NCI-H2227 (cell line): Measurements from ENCODE around the gene GNGT1.

Experiments
- DNase-seq: peaks from one replicate; lab custom pipeline; 2025; ENCODE audit not compliant: unreplicated experiment; lab: John Stamatoyannopoulos, UW

Gene GNGT1

DNA sequence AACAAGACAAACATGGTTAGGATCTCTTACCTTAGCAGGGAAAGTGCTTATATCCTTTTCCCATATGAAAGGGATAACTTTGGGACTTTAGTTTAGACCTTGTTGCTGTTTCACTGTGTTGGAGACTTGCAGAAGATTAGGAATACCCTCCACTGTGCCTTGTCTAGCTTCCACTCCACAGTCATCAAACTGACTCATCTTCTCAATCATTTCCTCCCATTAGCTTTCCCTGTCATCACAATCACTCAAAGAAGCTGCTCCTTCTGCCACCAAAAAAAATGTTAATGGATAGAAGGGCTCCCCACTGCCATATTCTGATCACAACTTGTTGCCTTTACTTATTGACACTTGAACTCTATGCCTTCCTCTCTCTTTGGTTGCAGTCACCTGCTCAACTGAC lies 31.9 kb downstream of the GNGT1 start:
- no peak for DNase-seq

DNA sequence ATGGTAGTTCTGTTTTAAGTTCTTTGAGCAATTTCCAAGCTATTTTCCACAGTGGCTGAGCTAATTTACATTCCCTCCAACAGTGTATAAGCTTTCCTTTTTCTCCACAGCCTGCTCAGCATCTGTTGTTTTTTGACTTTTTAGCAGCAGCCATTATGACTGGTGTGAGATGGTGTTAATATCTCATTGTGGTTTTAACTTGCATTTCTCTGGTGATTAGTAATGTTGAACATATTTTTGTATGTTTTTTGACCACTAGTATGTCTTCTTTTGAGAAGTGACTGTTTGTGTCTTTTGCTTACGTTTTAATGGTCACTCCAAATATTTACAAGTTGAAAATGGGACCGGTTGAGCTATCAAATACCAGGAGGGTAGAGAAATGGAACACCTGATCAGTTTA lies 35.6 kb downstream of the GNGT1 start:
- no peak for DNase-seq

- no peak for DNase-seq
These were observed 37.6 kb downstream of the GNGT1 start for GRCh38 chr7:93943816-93944540.

GRCh38 chr7:93944673-93945072 lies 38.3 kb downstream of the GNGT1 start:
- DNase-seq, result no peak

DNA sequence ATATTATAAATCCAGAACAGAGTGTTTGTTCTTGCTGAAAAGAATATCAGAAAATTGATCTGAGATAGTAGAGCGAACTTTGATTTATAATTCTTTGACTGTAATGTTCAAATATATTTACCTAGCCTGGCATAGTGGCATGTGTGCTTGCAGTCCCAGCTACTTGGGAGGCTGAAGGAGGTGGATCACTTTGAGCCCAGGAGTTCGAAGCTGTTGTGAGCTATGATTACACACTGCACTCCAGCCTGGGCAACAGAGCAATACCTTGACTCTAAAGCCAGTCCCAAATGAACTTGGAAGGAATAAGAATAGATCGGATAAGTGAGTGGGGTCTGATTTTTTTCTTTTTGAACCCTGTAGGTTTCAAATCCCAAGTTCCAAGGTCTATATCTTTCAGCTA lies 38.7 kb downstream of the GNGT1 start:
- DNase-seq, result no peak

DNA sequence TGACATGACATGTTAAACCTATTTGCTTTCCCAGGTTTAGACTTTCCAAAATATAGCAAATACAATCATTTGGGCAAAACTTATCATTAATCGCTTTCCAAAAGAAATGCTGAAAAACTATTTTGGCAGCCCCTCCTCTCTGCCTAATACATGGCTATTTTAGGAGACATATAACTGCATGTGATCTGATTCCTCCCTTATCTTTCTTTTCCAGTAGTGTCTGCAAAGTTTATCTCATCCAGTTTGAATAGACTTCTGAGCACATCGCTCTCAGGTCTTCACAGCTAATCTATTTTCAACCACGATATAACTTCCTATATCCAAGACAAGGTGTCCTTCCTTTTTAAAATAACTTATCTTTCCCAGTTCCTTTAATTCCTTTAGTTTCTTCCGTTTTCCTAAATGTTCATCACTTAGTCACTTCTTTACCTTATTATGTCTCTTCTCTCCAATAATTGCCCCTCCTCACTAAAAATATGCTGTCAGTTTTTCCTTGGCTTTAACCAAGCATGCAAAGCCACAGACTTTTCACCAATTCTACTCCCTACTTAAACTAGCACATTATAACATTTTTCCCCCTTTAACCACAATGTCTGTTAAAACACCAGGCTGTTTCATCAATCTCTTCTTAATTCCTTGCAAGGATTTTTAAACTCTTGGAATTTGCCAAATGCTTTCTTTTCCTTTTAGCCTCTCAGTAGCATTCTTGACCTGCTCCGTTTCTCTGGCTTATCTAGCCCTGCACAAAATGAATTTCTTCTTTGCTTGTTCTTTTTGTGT lies 39.6 kb downstream of the GNGT1 start:
- DNase-seq, result no peak

DNA sequence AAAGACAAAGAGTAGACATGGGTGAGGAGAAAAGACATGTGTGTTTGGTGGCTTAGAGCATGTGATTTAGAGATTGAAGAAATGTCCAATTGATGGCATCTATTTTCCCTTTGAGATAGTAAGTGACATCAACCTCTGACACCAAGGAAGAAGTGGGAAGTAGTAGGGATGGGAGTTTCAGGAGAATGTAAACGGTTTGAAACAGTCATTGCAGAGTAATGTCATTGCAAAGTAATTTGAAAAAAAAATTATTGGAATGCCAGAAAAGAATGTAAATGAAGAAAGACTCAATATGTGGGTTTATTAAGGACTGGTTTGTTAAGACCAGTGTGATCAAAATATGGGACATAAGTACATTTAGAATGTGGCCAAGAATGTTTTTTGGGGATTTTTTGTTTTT lies 41.7 kb downstream of the GNGT1 start:
- no peak for DNase-seq

- no peak for DNase-seq
These were observed 42.5 kb downstream of the GNGT1 start for GRCh38 chr7:93948873-93949272.

GRCh38 chr7:93949423-93949822 lies 43.1 kb downstream of the GNGT1 start:
- peak; percentile 46 for DNase-seq

GRCh38 chr7:93955304-93955703 lies 48.9 kb downstream of the GNGT1 start:
- DNase-seq, result no peak

DNA sequence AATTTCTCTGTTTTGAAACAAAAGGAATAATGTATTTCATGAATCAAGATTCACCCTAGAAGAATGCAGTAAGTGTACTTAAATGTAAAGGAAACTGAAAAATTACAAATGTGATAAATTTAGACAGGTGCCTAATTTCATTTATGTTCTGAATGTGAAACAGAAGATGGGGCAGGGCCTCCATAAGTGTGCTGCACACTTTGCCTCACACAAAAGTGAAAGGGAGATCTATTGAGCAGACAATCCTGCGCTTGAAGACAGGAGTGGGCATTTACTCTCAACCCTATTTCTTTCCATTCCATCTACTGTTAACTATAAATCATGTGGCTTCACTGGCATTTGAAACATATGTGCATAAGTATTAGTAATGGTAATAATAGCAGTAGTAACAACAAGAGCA lies 51.4 kb downstream of the GNGT1 start:
- no peak for DNase-seq

DNA sequence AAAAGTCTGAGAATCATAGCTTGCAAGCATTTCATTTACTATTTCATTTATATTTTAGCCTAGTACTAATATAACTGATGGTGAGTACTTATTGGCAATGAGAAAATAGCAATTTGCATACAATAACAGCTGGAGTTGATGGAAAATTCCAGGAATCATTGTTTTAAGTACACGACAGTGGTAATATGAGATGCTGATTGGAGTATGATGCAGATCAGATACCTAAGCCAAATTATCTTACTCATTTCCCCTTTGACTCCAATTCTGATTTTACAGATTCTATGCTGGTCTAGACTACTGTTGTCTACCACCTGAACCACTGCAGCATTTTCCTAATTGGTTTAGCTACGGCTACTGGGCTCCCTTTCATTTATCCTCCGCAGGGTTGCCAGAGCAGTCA lies 51.8 kb downstream of the GNGT1 start:
- no peak for DNase-seq

- no peak for DNase-seq
These were observed 52.3 kb downstream of the GNGT1 start for GRCh38 chr7:93958651-93959050.
